Left ventricle myocardium superior (tissue), 1 donor: ENCODE results near the gene USP7. TPM values are rescaled to one million over a fixed set of nuclear protein-coding genes. Genes with fewer than 3 reads are reported as not detected.
"Not testable (repeated sequence)": the region's sequence is repeated elsewhere in the genome, so short reads cannot be mapped to it uniquely, and the experiment has no call there.

Source experiments
- ATAC-seq: fragments of 200-7000 bp; cut with Tn5 transposase; one replicate; pipeline ENCODE4 v1.9.1; 2020; ENCODE audit warnings: mild to moderate bottlenecking, moderate library complexity
- DNase-seq: peaks from one replicate; pipeline ENCODE4 v3.0.0-alpha.2; 2020
- intact Hi-C: fragments of 100-400 bp; cut with micrococcal nuclease; formaldehyde crosslinking; loops from one replicate; pipeline ENCODE4 v1.11.0; 2022
- total RNA-seq: library from RNA; stranded (reverse); fragmentation: NEBNext Ultra II Directional; extraction: Animal tissue kit (Norgen Biotek cat#: 25700); gene quantifications from one replicate; pipeline ENCODE4 v1.2.1, GENCODE V29; 2021
- donor health status: DM: no; HTN: yes; CAD: no; lungs with severe emphysema.

USP7 gene
- total RNA-seq, 1 donor from 2014 or later, result 68.0 TPM

- ATAC-seq (no peak), DNase-seq (no peak)
- intact Hi-C loops, result no loop called here
Observed at GRCh38 chr16:8855051-8855786, 108.5 kb downstream of the USP7 start.

GRCh38 chr16:8854298-8854948 is 109.3 kb downstream of the USP7 start:
- ATAC-seq, result no peak
- no peak for DNase-seq
- intact Hi-C loops, result no loop called here

GRCh38 chr16:8853611-8854010 is 110.1 kb downstream of the USP7 start:
- ATAC-seq (no peak), DNase-seq (no peak)
- intact Hi-C loops, result no loop called here

- ATAC-seq (no peak), DNase-seq (no peak)
- intact Hi-C loops, result no loop called here
Observed at GRCh38 chr16:8853150-8853549, 110.6 kb downstream of the USP7 start.

- intact Hi-C loops, result no loop called here
- DNase-seq, result no peak
- ATAC-seq, result no peak
Observed at GRCh38 chr16:8852534-8852933, 111.2 kb downstream of the USP7 start.

GRCh38 chr16:8851761-8852403 is 111.8 kb downstream of the USP7 start:
- intact Hi-C loops, result no loop called here
- ATAC-seq (no peak), DNase-seq (no peak)

- intact Hi-C loops, result no loop called here
- peak; percentile 64 for DNase-seq
- peak; percentile 76 for ATAC-seq
Observed at GRCh38 chr16:8850279-8850885, 113.3 kb downstream of the USP7 start.

- no peak for ATAC-seq
- intact Hi-C loops, result no loop called here
- DNase-seq, result peak; percentile 27
Observed at GRCh38 chr16:8849411-8850011, 114.2 kb downstream of the USP7 start.

GRCh38 chr16:8848939-8849391 is 114.7 kb downstream of the USP7 start:
- ATAC-seq (no peak), DNase-seq (no peak)
- intact Hi-C loops, result no loop called here

- ATAC-seq (peak; percentile 13), DNase-seq (no peak)
- intact Hi-C loops, result no loop called here
Observed at GRCh38 chr16:8848231-8848938, 115.3 kb downstream of the USP7 start.

GRCh38 chr16:8847623-8848022 is 116.1 kb downstream of the USP7 start:
- intact Hi-C loops, result no loop called here
- no peak for ATAC-seq
- peak; percentile 26 for DNase-seq

GRCh38 chr16:8847145-8847544 is 116.6 kb downstream of the USP7 start:
- DNase-seq, result no peak
- intact Hi-C loops, result no loop called here

GRCh38 chr16:8846401-8846932 is 117.2 kb downstream of the USP7 start:
- intact Hi-C loops, result no loop called here
- DNase-seq, result no peak

More at GRCh38 chr16:8847145-8847544, 116.6 kb downstream of the USP7 start:
- no peak for ATAC-seq

GRCh38 chr16:8845699-8846298 is 117.9 kb downstream of the USP7 start:
- no peak for DNase-seq

More at GRCh38 chr16:8846401-8846932, 117.2 kb downstream of the USP7 start:
- no peak for ATAC-seq

GRCh38 chr16:8843296-8843695 is 120.4 kb downstream of the USP7 start:
- intact Hi-C loops, ATAC-seq, DNase-seq: not testable (repeated sequence)

More at GRCh38 chr16:8845699-8846298, 117.9 kb downstream of the USP7 start:
- no peak for ATAC-seq
- intact Hi-C loops, result no loop called here
